ENCODE results near the gene SUPT16H.

SUPT16H gene

GRCh38 chr14:21369949-21370679, 13.7 kb downstream of the SUPT16H start:
- H3K79me2 ChIP-seq (ENCODE audit: insufficient read depth, low read length) = peaks cover 22% of the 10 kb centered on the region
- no peak overlapping the region for H3K4me2 ChIP-seq (ENCODE audit: low read depth, low read length, poor library complexity, severe bottlenecking)
- H3K9ac ChIP-seq (ENCODE audit: low read length) = no peak overlapping the region
- no peaks in the 10 kb centered on the region for H3K9me2 ChIP-seq (replicated peaks; ENCODE audit: insufficient read depth, low read length)
- H2AFZ ChIP-seq (ENCODE audit: low read depth, low read length, severe bottlenecking) = no peak overlapping the region
- H3K9me3 ChIP-seq (ENCODE audit: insufficient read depth, low read length) = no peaks in the 10 kb centered on the region
- peaks cover 16% of the 10 kb centered on the region; the same call in 1 of the 2 replicates for H4K20me1 ChIP-seq (ENCODE audit: low read depth, low read length)
- no peaks in the 10 kb centered on the region for H3K27me3 ChIP-seq (ENCODE audit: low read length)
- peaks cover 7% of the 10 kb centered on the region; the same call in 1 of the 2 replicates for H3F3A ChIP-seq (ENCODE audit: insufficient read depth)
- H3K4me3 ChIP-seq (ENCODE audit: insufficient read depth, low read length, poor library complexity, severe bottlenecking) = no peak overlapping the region
- no peak for TF ChIP-seq EZH2phosphoT487 (conservative IDR thresholded peaks at IDR 0.05; ENCODE audit: low read length)
- TF ChIP-seq CTCF (IDR thresholded peaks at IDR 0.05; ENCODE audit: insufficient read depth, low read length, poor library complexity, severe bottlenecking) = no peak
- peaks cover 52% of the 10 kb centered on the region for H3K36me3 ChIP-seq (ENCODE audit: low read length)
- no peak overlapping the region for H3K27ac ChIP-seq (ENCODE audit: low read depth, low read length)

DNA sequence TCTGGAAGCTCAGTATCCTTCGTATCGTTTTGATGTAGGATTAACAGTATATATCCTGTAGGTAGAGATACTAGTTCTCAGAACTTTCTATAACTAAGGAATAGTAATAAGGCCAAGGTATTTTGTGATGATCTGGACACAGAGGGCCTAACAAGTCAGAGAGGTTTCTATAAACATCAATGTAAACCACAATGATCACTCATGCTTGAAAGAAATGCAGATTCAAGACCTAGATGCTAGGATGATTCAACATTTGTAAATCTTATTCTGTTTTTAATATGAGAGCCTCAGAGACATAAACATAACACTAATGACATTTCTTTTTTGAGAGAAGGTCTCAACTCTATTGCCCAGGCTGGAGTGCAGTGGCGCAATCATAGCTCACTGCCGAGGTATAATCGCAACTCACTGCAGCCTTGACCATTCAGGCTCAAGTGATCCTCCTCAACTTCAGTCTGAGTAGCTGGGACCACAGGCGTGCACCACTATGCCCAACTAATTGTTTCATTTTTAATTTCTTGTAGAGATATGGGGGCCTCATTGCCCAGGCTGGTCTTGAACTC, 16.2 kb downstream of the SUPT16H start:
- no peaks in the 10 kb centered on the region for H3K9me3 ChIP-seq (ENCODE audit: insufficient read depth, low read length)
- H4K20me1 ChIP-seq (ENCODE audit: low read depth, low read length) = 0 out of 2 replicates have a peak, but pooled peaks cover 8% of the 10 kb centered on the region
- peaks cover 72% of the 10 kb centered on the region for H3K36me3 ChIP-seq (ENCODE audit: low read length)
- no peak overlapping the region for H3K9ac ChIP-seq (ENCODE audit: low read length)
- no peaks in the 10 kb centered on the region for H3K79me2 ChIP-seq (ENCODE audit: insufficient read depth, low read length)
- peaks cover 3% of the 10 kb centered on the region; the same call in 1 of the 2 replicates for H3F3A ChIP-seq (ENCODE audit: insufficient read depth)
- H3K9me2 ChIP-seq (replicated peaks; ENCODE audit: insufficient read depth, low read length) = no peaks in the 10 kb centered on the region
- TF ChIP-seq EZH2phosphoT487 (conservative IDR thresholded peaks at IDR 0.05; ENCODE audit: low read length) = no peak
- TF ChIP-seq CTCF (IDR thresholded peaks at IDR 0.05; ENCODE audit: insufficient read depth, low read length, poor library complexity, severe bottlenecking) = no peak
- no peak overlapping the region for H3K4me3 ChIP-seq (ENCODE audit: insufficient read depth, low read length, poor library complexity, severe bottlenecking)
- H3K27ac ChIP-seq (ENCODE audit: low read depth, low read length) = no peak overlapping the region
- H3K4me2 ChIP-seq (ENCODE audit: low read depth, low read length, poor library complexity, severe bottlenecking) = no peak overlapping the region
- no peaks in the 10 kb centered on the region for H3K27me3 ChIP-seq (ENCODE audit: low read length)
- no peak overlapping the region for H2AFZ ChIP-seq (ENCODE audit: low read depth, low read length, severe bottlenecking)

- Histone ChIP-seq H3K9ac (ENCODE audit: low read length) (no peak overlapping the region), H3K27me3 (ENCODE audit: low read length) (no peaks in the 10 kb centered on the region), H3F3A (ENCODE audit: insufficient read depth) (peaks cover 25% of the 10 kb centered on the region), H3K4me3 (ENCODE audit: insufficient read depth, low read length, poor library complexity, severe bottlenecking) (no peak overlapping the region), H3K9me3 (ENCODE audit: insufficient read depth, low read length) (no peaks in the 10 kb centered on the region), H3K9me2 (replicated peaks; ENCODE audit: insufficient read depth, low read length) (no peaks in the 10 kb centered on the region), H3K79me2 (ENCODE audit: insufficient read depth, low read length) (no peaks in the 10 kb centered on the region), H2AFZ (ENCODE audit: low read depth, low read length, severe bottlenecking) (no peak overlapping the region), H3K27ac (ENCODE audit: low read depth, low read length) (no peak overlapping the region), H3K36me3 (ENCODE audit: low read length) (peaks cover 65% of the 10 kb centered on the region), H4K20me1 (ENCODE audit: low read depth, low read length) (no peaks in the 10 kb centered on the region), H3K4me2 (ENCODE audit: low read depth, low read length, poor library complexity, severe bottlenecking) (no peak overlapping the region)
- TF ChIP-seq CTCF (IDR thresholded peaks at IDR 0.05; ENCODE audit: insufficient read depth, low read length, poor library complexity, severe bottlenecking) (no peak), EZH2phosphoT487 (conservative IDR thresholded peaks at IDR 0.05; ENCODE audit: low read length) (no peak)
Measured at GRCh38 chr14:21356511-21356910, 27.3 kb downstream of the SUPT16H start.
